Measurements from ENCODE around the gene KIF6. TPM values are rescaled to one million over a fixed set of nuclear protein-coding genes. Genes with fewer than 3 reads are reported as not detected.
A peak's percentile ranks its signal among the peaks of the same experiment; 100 is the strongest.

KIF6 gene
- total RNA-seq, 4 donors from 2014 or later: 0.40 to 1.3 (median 0.80) TPM

DNA sequence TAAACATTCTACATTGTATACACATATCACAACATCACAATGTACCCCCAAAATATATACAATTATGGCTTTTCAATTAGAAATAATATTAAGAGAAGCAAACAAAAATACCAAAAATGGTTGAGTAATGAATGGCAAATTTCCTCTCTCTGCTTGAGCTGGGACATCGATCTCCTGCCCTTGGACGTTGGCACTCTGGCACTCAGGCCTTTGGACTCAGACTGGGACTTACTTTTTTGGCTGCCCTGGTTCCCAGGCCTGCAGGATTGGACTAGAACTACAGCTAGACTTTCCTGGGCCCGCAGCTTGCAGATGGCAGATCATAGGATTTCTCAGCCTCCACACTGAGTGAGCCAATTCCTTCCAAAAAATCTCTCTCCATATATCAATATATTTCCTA lies 349.8 kb downstream of the KIF6 start:
- intact Hi-C loops (cut with DNase I): loop anchor here (10.0 kb wide), 2 partner anchors 519 to 929 kb away; no protein-coding TSS in a partner anchor
- no peaks in the 10 kb centered on the region for H3K9me3 ChIP-seq

DNA sequence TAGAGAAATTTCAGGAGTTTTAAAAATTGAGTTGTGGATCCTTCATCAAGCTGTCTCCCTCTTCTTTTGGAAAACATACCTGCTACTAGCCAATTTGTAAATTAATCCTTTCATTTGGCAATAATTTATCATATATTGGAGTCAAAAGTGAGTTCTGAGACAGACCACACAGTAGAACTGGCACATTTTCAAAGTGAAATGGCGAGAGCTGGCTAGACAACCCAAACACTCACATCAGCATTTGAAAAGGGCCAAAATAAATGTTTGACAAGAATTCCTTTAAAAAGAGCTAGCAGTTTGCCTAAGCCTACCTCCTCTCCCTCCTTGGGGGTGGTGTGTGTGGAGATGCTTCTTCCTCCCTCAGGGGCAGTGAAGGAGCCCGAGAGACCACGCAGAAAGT lies 354.8 kb downstream of the KIF6 start:
- 85% methylated on average over 3 of the region's 3 CpGs for WGBS, 2 donors
- intact Hi-C loops (cut with DNase I): loop anchor here (10.0 kb wide), 2 partner anchors 524 to 934 kb away; no protein-coding TSS in a partner anchor
- H3K36me3 ChIP-seq: no peaks in the 10 kb centered on the region
- no peak overlapping the region for H3K4me3 ChIP-seq (replicated peaks in 1 of 3)
- TF ChIP-seq POLR2A (IDR thresholded peaks at IDR 0.05): no peak
- TF ChIP-seq, protein P1, sequence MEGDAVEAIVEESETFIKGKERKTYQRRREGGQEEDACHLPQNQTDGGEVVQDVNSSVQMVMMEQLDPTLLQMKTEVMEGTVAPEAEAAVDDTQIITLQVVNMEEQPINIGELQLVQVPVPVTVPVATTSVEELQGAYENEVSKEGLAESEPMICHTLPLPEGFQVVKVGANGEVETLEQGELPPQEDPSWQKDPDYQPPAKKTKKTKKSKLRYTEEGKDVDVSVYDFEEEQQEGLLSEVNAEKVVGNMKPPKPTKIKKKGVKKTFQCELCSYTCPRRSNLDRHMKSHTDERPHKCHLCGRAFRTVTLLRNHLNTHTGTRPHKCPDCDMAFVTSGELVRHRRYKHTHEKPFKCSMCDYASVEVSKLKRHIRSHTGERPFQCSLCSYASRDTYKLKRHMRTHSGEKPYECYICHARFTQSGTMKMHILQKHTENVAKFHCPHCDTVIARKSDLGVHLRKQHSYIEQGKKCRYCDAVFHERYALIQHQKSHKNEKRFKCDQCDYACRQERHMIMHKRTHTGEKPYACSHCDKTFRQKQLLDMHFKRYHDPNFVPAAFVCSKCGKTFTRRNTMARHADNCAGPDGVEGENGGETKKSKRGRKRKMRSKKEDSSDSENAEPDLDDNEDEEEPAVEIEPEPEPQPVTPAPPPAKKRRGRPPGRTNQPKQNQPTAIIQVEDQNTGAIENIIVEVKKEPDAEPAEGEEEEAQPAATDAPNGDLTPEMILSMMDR (IDR thresholded peaks at IDR 0.05): no peak
- peaks cover 19 to 33% of the 10 kb centered on the region in 2 donors for H3K4me1 ChIP-seq
- no peak overlapping the region for H3K27ac ChIP-seq
- H3K27me3 ChIP-seq: no peaks in the 10 kb centered on the region
- DNase-seq: no peak
- H3K9me3 ChIP-seq: no peaks in the 10 kb centered on the region

More for the DNA sequence above, 349.8 kb downstream of the KIF6 start:
- no peaks in the 10 kb centered on the region for H3K27me3 ChIP-seq
- no peak overlapping the region for H3K4me3 ChIP-seq (replicated peaks in 1 of 3)
- no peaks in the 10 kb centered on the region for H3K36me3 ChIP-seq
- peaks cover 0 to 7% of the 10 kb centered on the region in 2 donors for H3K4me1 ChIP-seq
- 85 to 86% methylated on average over 3 of the region's 3 CpGs for WGBS, 2 donors
- no peak for DNase-seq
- TF ChIP-seq, protein P1 (IDR thresholded peaks at IDR 0.05): no peak
- no peak for TF ChIP-seq POLR2A (IDR thresholded peaks at IDR 0.05)
- H3K27ac ChIP-seq: no peak overlapping the region

DNA sequence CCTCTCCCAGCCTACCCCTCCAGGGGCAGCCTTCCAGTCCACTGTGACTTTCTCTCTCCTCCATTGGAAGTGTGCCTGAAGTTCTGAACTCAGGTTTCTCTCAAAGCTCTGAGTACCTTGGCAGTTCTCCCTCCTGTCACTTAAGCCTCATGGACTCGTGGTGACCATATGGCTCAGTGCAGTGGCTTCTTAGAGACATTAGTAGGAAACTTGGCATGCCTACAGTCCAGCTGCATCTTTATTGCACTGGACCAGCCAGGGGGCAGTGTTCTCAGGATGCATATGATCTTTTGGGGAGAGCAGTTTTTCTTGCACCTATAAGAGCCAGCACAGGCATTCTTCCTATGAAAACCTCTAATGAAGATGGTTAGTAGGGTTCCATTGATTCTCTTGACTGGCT lies 355.2 kb downstream of the KIF6 start:
- H3K4me3 ChIP-seq (replicated peaks in 1 of 3): no peak overlapping the region
- peak in 1 of 2 donors; percentile 9 for DNase-seq
- H3K9me3 ChIP-seq: no peaks in the 10 kb centered on the region
- H3K27me3 ChIP-seq: no peaks in the 10 kb centered on the region
- 14 to 27% methylated on average over 1 of the region's 1 CpG for WGBS, 2 donors
- no peaks in the 10 kb centered on the region for H3K36me3 ChIP-seq
- no peak for TF ChIP-seq POLR2A (IDR thresholded peaks at IDR 0.05)
- TF ChIP-seq, protein P1 (IDR thresholded peaks at IDR 0.05): peak in 1 of 6 experiments; percentile 35
- H3K27ac ChIP-seq: no peak overlapping the region
- H3K4me1 ChIP-seq: peaks cover 19 to 33% of the 10 kb centered on the region in 2 donors
- intact Hi-C loops (cut with DNase I): loop anchor here (10.0 kb wide), 3 partner anchors 425 to 935 kb away; partner anchors contain the start of gene DAAM2

DNA sequence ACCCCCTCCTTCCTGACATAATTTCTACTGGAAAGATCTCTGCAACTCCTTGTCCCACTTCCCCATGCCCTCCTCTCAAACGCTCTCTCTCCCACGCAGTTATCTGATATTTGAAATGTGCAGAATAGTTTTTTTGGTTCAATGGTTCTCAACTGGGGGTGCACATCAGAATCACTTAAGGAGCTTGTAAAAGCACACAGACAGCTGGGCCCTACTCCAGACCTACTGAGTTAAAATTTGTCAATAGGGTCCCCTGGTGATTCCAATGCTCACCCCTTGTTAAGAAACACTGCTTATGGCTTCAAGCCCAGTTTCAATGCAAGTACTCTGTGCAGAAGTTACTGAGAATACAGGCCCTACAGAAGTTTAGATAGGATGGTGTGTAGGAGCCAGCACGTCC lies 357.5 kb downstream of the KIF6 start:
- Histone ChIP-seq H3K27me3 (no peaks in the 10 kb centered on the region), H3K36me3 (no peaks in the 10 kb centered on the region), H3K4me3 (replicated peaks in 1 of 3) (no peak overlapping the region), H3K4me1 (peaks cover 19 to 33% of the 10 kb centered on the region in 2 donors), H3K27ac (peak overlapping the region in 1 of 3 donors; percentile 33), H3K9me3 (no peaks in the 10 kb centered on the region)
- no peak for DNase-seq
- WGBS, 2 donors: 26 to 38% methylated on average over 3 of the region's 3 CpGs
- intact Hi-C loops (cut with DNase I): loop anchor here (10.0 kb wide), 1 partner anchor 427 kb away; the partner anchor contains the start of gene DAAM2
- no peak for TF ChIP-seq POLR2A (IDR thresholded peaks at IDR 0.05)
- TF ChIP-seq, protein P1 (IDR thresholded peaks at IDR 0.05): no peak

DNA sequence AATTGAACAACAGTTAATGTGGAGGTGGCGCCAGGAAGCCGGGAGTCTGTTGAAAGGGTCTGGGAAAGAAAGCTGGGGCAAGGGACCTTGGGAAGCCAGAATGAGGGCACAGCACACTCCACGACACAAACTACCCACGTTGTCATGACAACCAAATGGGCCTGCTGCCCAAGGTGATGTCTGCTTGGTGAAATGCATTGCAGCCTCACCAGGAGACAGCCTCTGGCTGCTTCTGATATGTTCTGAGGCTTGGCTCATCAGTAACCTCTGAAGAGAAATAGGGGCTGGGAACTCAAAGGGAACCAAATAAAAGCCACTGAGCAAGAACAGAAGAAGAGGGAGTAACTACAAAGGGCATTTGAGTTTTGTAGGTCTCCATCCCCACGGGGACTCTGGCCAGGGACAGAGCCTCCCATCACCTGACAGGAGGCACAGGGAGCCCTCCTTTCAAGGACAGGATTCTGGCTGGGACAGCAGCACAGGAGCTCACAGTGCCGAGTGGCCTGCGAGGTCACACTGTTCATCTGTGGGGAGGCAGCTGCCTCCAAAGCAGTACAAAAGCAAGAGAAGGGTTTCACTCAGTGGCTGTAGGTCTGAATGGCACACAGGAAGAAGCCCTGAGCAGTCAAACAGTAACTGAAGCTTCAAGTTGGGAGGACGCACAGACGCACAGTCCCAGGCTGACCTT lies 358.1 kb downstream of the KIF6 start:
- 53 to 65% methylated on average over 8 to 9 of the region's 9 CpGs for WGBS, 2 donors
- H3K27me3 ChIP-seq: no peaks in the 10 kb centered on the region
- no peaks in the 10 kb centered on the region for H3K36me3 ChIP-seq
- TF ChIP-seq, protein P1 (IDR thresholded peaks at IDR 0.05): no peak
- no peak for TF ChIP-seq POLR2A (IDR thresholded peaks at IDR 0.05)
- peaks cover 19 to 34% of the 10 kb centered on the region in 2 donors for H3K4me1 ChIP-seq
- peak; percentile 35 to 43 for DNase-seq
- no peak overlapping the region for H3K4me3 ChIP-seq (replicated peaks in 1 of 3)
- intact Hi-C loops (cut with DNase I): loop anchor here (10.0 kb wide), 1 partner anchor 428 kb away; the partner anchor contains the start of gene DAAM2
- peak overlapping the region in 1 of 3 donors; percentile 5 for H3K27ac ChIP-seq
- no peaks in the 10 kb centered on the region for H3K9me3 ChIP-seq
